ENCODE data around the gene SAP130. TPM values are rescaled to one million over a fixed set of nuclear protein-coding genes. Genes with fewer than 3 reads are reported as not detected.

SAP130 gene
- total RNA-seq, 1 donor from 2014 or later: 4.9 TPM

GRCh38 chr2:127893494-127893893 lies 134.4 kb downstream of the SAP130 start:
- DNase-seq: no peak

GRCh38 chr2:127893033-127893432 lies 134.8 kb downstream of the SAP130 start:
- no peak for DNase-seq

GRCh38 chr2:127891811-127892210 lies 136.0 kb downstream of the SAP130 start:
- no peak for DNase-seq

Small RNAs within 50 kb of the gene (small RNA-seq; reads per million reads assigned to genes)
- gene AC012306.1 (ENCODE audit: low replicate concordance) (not detected), gene AC108059.3 (ENCODE audit: low replicate concordance) (not detected), gene RF00019 (ENCODE audit: low replicate concordance) (not detected)

Other genes with a start within 250 kb of the SAP130 start
- gene WDR33, start 216.9 kb downstream of the SAP130 start, total RNA-seq: 43.3 TPM
- 18.8 TPM for gene POLR2D, start 169.9 kb downstream of the SAP130 start, total RNA-seq
- gene AMMECR1L, start 142.1 kb downstream of the SAP130 start, total RNA-seq: 12.1 TPM
- 30.9 TPM for gene UGGT1, start 63.1 kb upstream of the SAP130 start, total RNA-seq